Aorta (tissue), 5 donors: ENCODE measurements around the gene UGCG. TPM values are rescaled to one million over a fixed set of nuclear protein-coding genes. Genes with fewer than 3 reads are reported as not detected.

Experiments used
- ATAC-seq: fragments of 200-7000 bp; cut with Tn5 transposase; one replicate; pipeline ENCODE4 v1.9.1; 2022; ENCODE audit warnings: moderate library complexity; ENCODE audit not compliant: low FRiP score
- DNase-seq, 2 donors: peaks; one replicate each; pipeline ENCODE4 v3.0.0-alpha.2; 2020
- H3K27ac ChIP-seq, 2 donors: one replicate each; pipeline ENCODE4 v1.5.1; 2013; ENCODE audit warnings: low read length in 2 of 2, mild to moderate bottlenecking in 2 of 2, moderate library complexity in 2 of 2, control low read depth in 1 of 2, inconsistent platforms in 1 of 2, low read depth in 1 of 2
- H3K27me3 ChIP-seq, 2 donors: one replicate each; pipeline ENCODE4 v1.6.1; 2013; ENCODE audit warnings: control low read depth in 1 of 2, low read length in 1 of 2, mild to moderate bottlenecking in 1 of 2, moderate library complexity in 1 of 2; ENCODE audit not compliant: insufficient read depth in 2 of 2, control insufficient read depth in 1 of 2
- H3K36me3 ChIP-seq, 2 donors: one replicate each; pipeline ENCODE4 v1.6.1; 2013; ENCODE audit warnings: control low read depth in 1 of 2, low read length in 1 of 2, mild to moderate bottlenecking in 1 of 2; ENCODE audit not compliant: insufficient read depth in 2 of 2, control insufficient read depth in 1 of 2
- H3K4me1 ChIP-seq, 2 donors: one replicate each; pipeline ENCODE4 v1.6.1; 2013; ENCODE audit warnings: low read length in 2 of 2, control low read depth in 1 of 2, mild to moderate bottlenecking in 1 of 2, moderate library complexity in 1 of 2; ENCODE audit not compliant: insufficient read depth in 2 of 2, control insufficient read depth in 1 of 2
- H3K4me3 ChIP-seq, 2 donors: one replicate each; pipeline ENCODE4 v1.5.1; 2013; ENCODE audit warnings: low read length in 2 of 2, control low read depth in 1 of 2, mild to moderate bottlenecking in 1 of 2
- H3K9me3 ChIP-seq: one replicate; pipeline ENCODE4 v1.6.1; 2013; ENCODE audit warnings: mild to moderate bottlenecking, low read length; ENCODE audit not compliant: control insufficient read depth
- WGBS, 2 donors: extraction: QIAGEN DNeasy Blood & Tissue Kit; methylation state at CpG; one replicate each; pipeline ENCODE4 v1.1.7; 2013; 5-methylcytosine and 5-hydroxymethylcytosine counted together
- intact Hi-C, 2 donors: fragments of 100-400 bp; cut with DNase I; formaldehyde crosslinking; loops; one replicate each; pipeline versions ENCODE4 v1.14.2 to v1.15.0; 2022
- polyA plus RNA-seq, 2 donors: library from polyadenylated mRNA; stranded (reverse); fragments of 200-250 nt; gene quantifications; one replicate each; pipeline ENCODE4 v1.2.3, GENCODE V29; 2013
- total RNA-seq, 2 donors: library from RNA; stranded (reverse); fragmentation: NEBNext Ultra II Directional; extraction: Animal tissue kit (Norgen Biotek cat#: 25700); gene quantifications; one replicate each; pipeline ENCODE4 v1.2.1, GENCODE V29; 2021
- donor health status: healthy with polysubstance abuse.
- donor health status: Bipolar disorder and iron deficiency.
- donor health status: DM: no; HTN: no; CAD: no.
- donor health status: DM: no; HTN: no; CAD: no.
- donor health status: DM: yes; HTN: yes; CAD: no.

UGCG gene
- total and polyA plus RNA-seq, 4 donors: 7.9 to 51.2 (median 23.4) TPM

- no peak overlapping the region for H3K27ac ChIP-seq
- no peak for DNase-seq
- H3K36me3 ChIP-seq: no peaks in the 10 kb centered on the region
- 87 to 94% methylated on average over 5 of the region's 5 CpGs for WGBS, 2 donors
- no peak for ATAC-seq
- H3K4me3 ChIP-seq: no peak overlapping the region
- no peaks in the 10 kb centered on the region for H3K27me3 ChIP-seq
- H3K9me3 ChIP-seq: no peaks in the 10 kb centered on the region
- H3K4me1 ChIP-seq: no peaks in the 10 kb centered on the region
- intact Hi-C loops: no loop called here
Observed at GRCh38 chr9:111907147-111907546, 10.5 kb downstream of the UGCG start.

DNA sequence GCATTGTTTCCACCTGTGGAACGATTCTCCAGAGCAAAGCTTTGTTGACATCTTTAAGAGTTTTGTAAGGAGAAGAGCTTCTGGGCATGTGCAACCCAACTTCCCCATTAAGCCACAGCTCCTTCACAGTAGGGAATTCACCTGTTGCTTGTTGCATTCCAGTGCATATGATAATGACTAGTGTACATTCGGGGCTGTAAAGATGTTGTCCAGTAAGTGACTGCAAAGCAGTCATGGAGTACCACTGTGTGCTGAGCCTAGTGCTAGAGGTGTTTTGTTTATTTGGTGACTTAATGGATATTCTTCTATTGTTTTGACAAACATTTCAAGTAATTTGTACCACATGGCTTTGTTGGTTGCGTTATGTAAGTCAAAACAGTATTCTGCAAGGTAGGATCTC, 12.8 kb downstream of the UGCG start:
- Histone ChIP-seq H3K36me3 (no peaks in the 10 kb centered on the region), H3K4me1 (no peaks in the 10 kb centered on the region), H3K27me3 (no peaks in the 10 kb centered on the region), H3K9me3 (no peaks in the 10 kb centered on the region), H3K4me3 (no peak overlapping the region), H3K27ac (no peak overlapping the region)
- intact Hi-C loops: no loop called here
- no peak for ATAC-seq
- DNase-seq: no peak
- WGBS, 2 donors: 87 to 88% methylated on average over 3 of the region's 3 CpGs

- Histone ChIP-seq H3K4me1 (no peaks in the 10 kb centered on the region), H3K27me3 (no peaks in the 10 kb centered on the region), H3K27ac (no peak overlapping the region), H3K36me3 (no peaks in the 10 kb centered on the region), H3K4me3 (no peak overlapping the region), H3K9me3 (no peaks in the 10 kb centered on the region)
- no peak for DNase-seq
- no peak for ATAC-seq
- intact Hi-C loops: no loop called here
- WGBS, 2 donors: 88 to 91% methylated on average over 6 of the region's 6 CpGs
Observed at GRCh38 chr9:111910428-111910827, 13.8 kb downstream of the UGCG start.

- WGBS, 2 donors: 94 to 96% methylated on average over 6 of the region's 6 CpGs
- DNase-seq (no peak), ATAC-seq (no peak)
- H3K27ac ChIP-seq: no peak overlapping the region
- peaks cover 0 to 2% of the 10 kb centered on the region in 2 donors for H3K4me1 ChIP-seq
- no peaks in the 10 kb centered on the region for H3K27me3 ChIP-seq
- no peaks in the 10 kb centered on the region for H3K9me3 ChIP-seq
- H3K36me3 ChIP-seq: no peaks in the 10 kb centered on the region
- intact Hi-C loops: no loop called here
- H3K4me3 ChIP-seq: no peak overlapping the region
Observed at GRCh38 chr9:111913159-111913558, 16.5 kb downstream of the UGCG start.

DNA sequence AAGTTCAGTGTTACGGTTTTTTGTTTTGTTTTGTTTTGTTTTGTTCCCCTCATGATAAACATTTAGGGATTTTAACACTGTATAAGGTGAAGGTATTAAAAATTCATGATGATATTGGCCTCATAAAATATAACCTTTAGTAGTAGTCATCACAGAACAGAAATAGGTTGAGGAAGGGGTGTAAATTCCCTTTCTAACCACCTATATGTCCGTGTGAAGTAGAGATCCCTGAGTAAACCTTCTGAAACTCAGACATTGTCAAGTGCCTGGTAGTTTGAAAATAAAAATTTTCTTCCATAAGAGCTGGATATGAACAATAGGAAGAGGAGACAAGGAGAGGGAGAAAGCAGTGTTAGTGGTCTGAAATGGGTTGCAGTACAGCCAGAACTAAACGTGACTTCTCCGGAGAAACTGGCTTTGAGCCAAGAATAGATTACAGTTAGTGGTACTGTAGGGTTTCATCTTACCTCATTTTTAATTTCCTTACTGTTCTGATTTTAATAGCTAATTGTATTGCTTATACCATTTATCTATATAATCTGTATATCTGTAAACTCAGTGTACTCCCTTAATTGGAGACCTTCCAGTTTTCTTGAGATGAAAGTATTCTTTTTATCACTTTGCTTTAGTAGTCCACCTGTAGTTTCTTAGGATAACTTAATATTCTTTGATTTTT, 18.3 kb downstream of the UGCG start:
- intact Hi-C loops: no loop called here
- peaks cover 0 to 2% of the 10 kb centered on the region in 2 donors for H3K4me1 ChIP-seq
- WGBS, 2 donors: 43 to 48% methylated on average over 4 of the region's 4 CpGs
- no peaks in the 10 kb centered on the region for H3K27me3 ChIP-seq
- no peak for ATAC-seq
- no peaks in the 10 kb centered on the region for H3K9me3 ChIP-seq
- DNase-seq: no peak
- no peak overlapping the region for H3K4me3 ChIP-seq
- H3K36me3 ChIP-seq: no peaks in the 10 kb centered on the region
- H3K27ac ChIP-seq: no peak overlapping the region

- H3K9me3 ChIP-seq: no peaks in the 10 kb centered on the region
- no peaks in the 10 kb centered on the region for H3K36me3 ChIP-seq
- H3K27ac ChIP-seq: no peak overlapping the region
- peaks cover 0 to 2% of the 10 kb centered on the region in 2 donors for H3K4me1 ChIP-seq
- ATAC-seq (no peak), DNase-seq (no peak)
- no peaks in the 10 kb centered on the region for H3K27me3 ChIP-seq
- WGBS, 2 donors: 73 to 74% methylated on average over 3 of the region's 3 CpGs
- intact Hi-C loops: no loop called here
- no peak overlapping the region for H3K4me3 ChIP-seq
Observed at GRCh38 chr9:111915425-111915758, 18.8 kb downstream of the UGCG start.

DNA sequence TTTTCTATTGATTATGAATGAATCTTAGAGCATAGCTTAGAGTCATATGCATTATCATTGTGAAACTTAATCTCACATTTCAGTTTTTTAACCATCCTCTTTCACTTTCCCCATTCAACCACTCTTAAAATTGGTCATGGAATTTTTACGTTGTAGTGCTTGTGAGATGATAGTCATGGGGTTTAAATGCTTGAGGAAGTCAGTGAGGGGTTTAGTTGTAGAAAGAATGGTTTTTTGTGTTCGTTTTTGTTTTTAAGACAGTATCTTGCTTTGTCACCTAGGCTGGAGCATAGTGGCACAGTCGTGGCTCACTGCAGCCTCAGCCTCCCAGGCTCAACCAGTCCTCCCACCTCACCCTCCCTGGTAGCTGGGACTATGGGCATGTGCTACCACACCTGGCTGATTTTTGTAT, 19.6 kb downstream of the UGCG start:
- DNase-seq: no peak
- H3K4me1 ChIP-seq: peaks cover 0 to 2% of the 10 kb centered on the region in 2 donors
- no peaks in the 10 kb centered on the region for H3K9me3 ChIP-seq
- no peaks in the 10 kb centered on the region for H3K27me3 ChIP-seq
- no peak overlapping the region for H3K4me3 ChIP-seq
- H3K27ac ChIP-seq: no peak overlapping the region
- no peaks in the 10 kb centered on the region for H3K36me3 ChIP-seq
- intact Hi-C loops: no loop called here
- WGBS, 2 donors: 88 to 90% methylated on average over 3 of the region's 3 CpGs
- no peak for ATAC-seq

DNA sequence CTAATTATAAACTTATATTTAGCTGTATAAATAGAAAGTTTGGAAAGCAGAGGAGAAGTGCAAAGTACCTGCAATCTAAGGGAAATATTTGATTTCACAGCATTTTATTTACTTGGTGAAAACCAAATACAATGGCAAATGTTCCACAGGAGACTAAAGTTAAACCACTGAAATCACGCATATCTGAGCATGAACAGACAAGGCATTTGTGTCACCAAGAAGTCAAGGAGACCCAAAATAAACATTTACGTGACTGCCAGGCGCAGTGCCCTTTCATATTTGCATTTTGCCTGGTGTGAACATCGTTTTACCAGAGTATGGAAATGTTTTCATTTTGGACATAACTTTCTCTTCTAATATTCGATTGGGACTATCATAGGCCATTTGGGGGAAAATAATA, 20.6 kb downstream of the UGCG start:
- no peak overlapping the region for H3K4me3 ChIP-seq
- DNase-seq: no peak

DNA sequence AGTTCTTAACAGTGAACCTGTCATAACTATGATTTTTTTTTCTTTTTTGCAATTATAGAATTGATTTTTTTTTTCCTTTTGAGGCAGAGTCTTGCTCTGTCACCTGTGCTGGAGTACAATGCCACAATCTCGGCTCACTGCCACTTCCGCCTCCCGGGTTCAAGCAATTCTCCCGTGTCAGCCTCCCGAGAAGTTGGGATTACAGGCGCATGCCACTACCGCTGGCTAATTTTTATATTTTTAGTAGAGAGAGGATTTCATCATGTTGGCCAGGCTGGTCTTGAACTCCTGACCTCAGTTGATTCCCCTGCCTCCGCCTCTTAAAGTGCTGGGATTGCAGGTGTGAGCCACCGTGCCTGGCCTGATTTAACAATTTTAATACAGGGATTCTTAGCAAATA, 21.4 kb downstream of the UGCG start:
- 79 to 85% methylated on average over 9 of the region's 9 CpGs for WGBS, 2 donors
- no peak overlapping the region for H3K4me3 ChIP-seq
- no peak for DNase-seq
- peaks cover 0 to 2% of the 10 kb centered on the region in 2 donors for H3K4me1 ChIP-seq
- ATAC-seq: no peak
- no peaks in the 10 kb centered on the region for H3K27me3 ChIP-seq
- H3K9me3 ChIP-seq: no peaks in the 10 kb centered on the region
- no peaks in the 10 kb centered on the region for H3K36me3 ChIP-seq
- intact Hi-C loops: no loop called here
- H3K27ac ChIP-seq: no peak overlapping the region

More for the DNA sequence above, 20.6 kb downstream of the UGCG start:
- H3K36me3 ChIP-seq: no peaks in the 10 kb centered on the region
- intact Hi-C loops: no loop called here
- H3K9me3 ChIP-seq: no peaks in the 10 kb centered on the region
- no peak overlapping the region for H3K27ac ChIP-seq
- 25 to 44% methylated on average over 5 of the region's 5 CpGs for WGBS, 2 donors
- ATAC-seq: no peak
- H3K27me3 ChIP-seq: no peaks in the 10 kb centered on the region
- H3K4me1 ChIP-seq: peaks cover 0 to 2% of the 10 kb centered on the region in 2 donors
